Keratinocyte (primary cell): ENCODE data around the gene CYP2U1. TPM values are rescaled to one million over a fixed set of nuclear protein-coding genes. Genes with fewer than 3 reads are reported as not detected.
"Not testable (repeated sequence)": the region's sequence is repeated elsewhere in the genome, so short reads cannot be mapped to it uniquely, and the experiment has no call there.

Source experiments
- DNase-seq: peaks from one replicate; pipeline ENCODE4 v3.0.0-alpha.2; 2011; ENCODE audit warnings: low read depth, missing footprints, low spot score
- FAIRE-seq: peaks from 2 replicates; lab custom pipeline; 2011; peaks lifted over from hg19 to GRCh38; lab: Jason Lieb, UNC
- H2AFZ ChIP-seq: 2 replicates; pipeline ENCODE4 v1.6.0; 2012; ENCODE audit warnings: low read length, control low read depth, inconsistent platforms; ENCODE audit not compliant: control insufficient read depth
- H3K27ac ChIP-seq: 2 replicates; pipeline ENCODE4 v1.5.1; 2011; ENCODE audit warnings: low read length; ENCODE audit not compliant: control insufficient read depth, insufficient read depth
- H3K27me3 ChIP-seq: 3 replicates; pipeline ENCODE4 v1.6.0; 2011; ENCODE audit warnings: low read length; ENCODE audit not compliant: control insufficient read depth, insufficient read depth; ENCODE audit errors: extremely low read depth
- H3K36me3 ChIP-seq, 2 experiments: 2 replicates in 1 of 2; 3 replicates in 1 of 2; pipeline ENCODE4 v1.5.1; 2011; ENCODE audit warnings: low read length in 2 of 2, mild to moderate bottlenecking in 1 of 2; ENCODE audit not compliant: control insufficient read depth in 2 of 2, insufficient read depth in 2 of 2; ENCODE audit errors: extremely low read depth in 1 of 2
- H3K4me1 ChIP-seq: 3 replicates; pipeline ENCODE4 v1.5.1; 2011; ENCODE audit warnings: low read length; ENCODE audit not compliant: control insufficient read depth, insufficient read depth; ENCODE audit errors: extremely low read depth
- H3K4me2 ChIP-seq: 3 replicates; pipeline ENCODE4 v1.6.0; 2011; ENCODE audit warnings: low read depth, low read length; ENCODE audit not compliant: control insufficient read depth, insufficient read depth; ENCODE audit errors: extremely low read depth
- H3K4me3 ChIP-seq, 3 experiments: fragments of 200-600 bp in 1 of 3; sonication (generic) in 1 of 3; 2 replicates in 2 of 3; 3 replicates in 1 of 3; pipeline ENCODE4 v1.5.1; 2011 to 2016; ENCODE audit warnings: low read length in 3 of 3, mild to moderate bottlenecking in 3 of 3, control low read depth in 2 of 3, inconsistent platforms in 1 of 3, low read depth in 1 of 3, mixed read lengths in 1 of 3, mixed run types in 1 of 3, moderate library complexity in 1 of 3; ENCODE audit not compliant: control insufficient read depth in 2 of 3, insufficient read depth in 2 of 3; ENCODE audit errors: extremely low read depth in 1 of 3
- H3K79me2 ChIP-seq: 2 replicates; pipeline ENCODE4 v1.6.0; 2012; ENCODE audit warnings: low read length; ENCODE audit not compliant: control insufficient read depth, insufficient read depth
- H3K9ac ChIP-seq: 3 replicates; pipeline ENCODE4 v1.6.0; 2011; ENCODE audit warnings: low read length; ENCODE audit not compliant: control insufficient read depth, insufficient read depth; ENCODE audit errors: extremely low read depth
- H3K9me1 ChIP-seq: 3 replicates; pipeline ENCODE4 v1.6.0; 2011; ENCODE audit warnings: low read length; ENCODE audit not compliant: control insufficient read depth, insufficient read depth; ENCODE audit errors: extremely low read depth
- H3K9me3 ChIP-seq: 2 replicates; pipeline ENCODE4 v1.5.1; 2012; ENCODE audit warnings: low read depth, low read length; ENCODE audit not compliant: control insufficient read depth
- H4K20me1 ChIP-seq: 3 replicates; pipeline ENCODE4 v1.6.0; 2011; ENCODE audit warnings: low read length; ENCODE audit not compliant: control insufficient read depth, insufficient read depth; ENCODE audit errors: extremely low read depth
- CTCF ChIP-seq, 3 experiments: IDR thresholded peaks in 1 of 3; conservative IDR thresholded peaks in 1 of 3; optimal IDR thresholded peaks in 1 of 3; 2 replicates in 2 of 3; 3 replicates in 1 of 3; pipeline versions ENCODE3 to v1.5.1; 2011; ENCODE audit warnings: low read length in 3 of 3, mild to moderate bottlenecking in 3 of 3, moderate library complexity in 2 of 3, control low read depth in 1 of 3, inconsistent platforms in 1 of 3; ENCODE audit not compliant: insufficient read depth in 2 of 3; ENCODE audit errors: extremely low read depth in 1 of 3
- EZH2 ChIP-seq: IDR thresholded peaks from one replicate; pipeline ENCODE4 v1.6.1; 2012; ENCODE audit warnings: inconsistent platforms, mild to moderate bottlenecking, low read length, moderate library complexity
- dilution Hi-C: fragments of 300-500 bp; cut with MboI; formaldehyde crosslinking; loops from one replicate; pipeline ENCODE4 v1.7.0; 2020; ENCODE audit warnings: low sequenced_read_pairs; ENCODE audit not compliant: extremely low pct_ligation_motif_present
- polyA plus RNA-seq, 5 experiments: library from polyadenylated mRNA; depleted of rRNA in 3 of 5; stranded (reverse) in 3 of 5; stranded (forward) in 1 of 5; unstranded in 1 of 5; fragments of >200 nt; gene quantifications; 1 replicate in 1 of 5; 2 replicates in 3 of 5; 3 replicates in 1 of 5; pipeline versions ENCODE4 v1.2.1 to v1.2.3, GENCODE V29; 2011 to 2012; ENCODE audit warnings: missing spikeins in 2 of 5, low read depth in 1 of 5, low replicate concordance in 1 of 5

CYP2U1 gene
- polyA plus RNA-seq, 1 donor (not counting 4 experiments of a cell fraction or from before 2014, with no cell fraction given): 3.4 TPM

DNA sequence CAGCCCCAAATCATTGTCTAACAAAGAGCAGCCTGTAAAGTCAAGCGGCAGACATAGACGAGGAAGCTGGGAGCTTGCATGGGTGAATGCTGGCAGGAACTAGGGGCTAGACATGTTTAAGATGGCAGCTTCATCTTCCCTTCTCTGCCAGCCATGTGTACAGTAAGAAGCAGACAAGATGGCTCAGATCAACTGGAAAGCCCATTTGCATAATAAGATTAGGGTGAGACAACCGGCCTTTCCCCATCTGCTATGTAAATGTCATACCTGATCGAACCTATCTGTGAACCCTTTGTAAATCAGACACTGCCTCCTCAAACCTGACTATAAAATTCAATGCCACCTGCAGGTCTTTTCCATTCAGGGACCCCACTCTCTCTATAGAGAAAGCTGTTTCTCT, 35.6 kb downstream of the CYP2U1 start:
- DNase-seq (no peak), FAIRE-seq (no peak)
- Histone ChIP-seq H3K9ac (no peak overlapping the region), H4K20me1 (no peaks in the 10 kb centered on the region), H3K9me1 (no peaks in the 10 kb centered on the region), H3K36me3 (no peaks in the 10 kb centered on the region), H3K4me1 (no peaks in the 10 kb centered on the region), H3K79me2 (no peaks in the 10 kb centered on the region), H3K4me2 (no peak overlapping the region), H3K9me3 (no peaks in the 10 kb centered on the region), H3K27ac (no peak overlapping the region), H2AFZ (no peak overlapping the region), H3K27me3 (no peaks in the 10 kb centered on the region), H3K4me3 (no peak overlapping the region)
- dilution Hi-C loops: no loop called here
- TF ChIP-seq EZH2: no peak
- TF ChIP-seq CTCF (optimal IDR thresholded peaks at IDR 0.05 in 1 of 3, IDR thresholded peaks at IDR 0.05 in 1 of 3, conservative IDR thresholded peaks at IDR 0.05 in 1 of 3; ENCODE audit: extremely low read depth in 1 of 3, insufficient read depth in 2 of 3, low read length in 3 of 3): no peak

DNA sequence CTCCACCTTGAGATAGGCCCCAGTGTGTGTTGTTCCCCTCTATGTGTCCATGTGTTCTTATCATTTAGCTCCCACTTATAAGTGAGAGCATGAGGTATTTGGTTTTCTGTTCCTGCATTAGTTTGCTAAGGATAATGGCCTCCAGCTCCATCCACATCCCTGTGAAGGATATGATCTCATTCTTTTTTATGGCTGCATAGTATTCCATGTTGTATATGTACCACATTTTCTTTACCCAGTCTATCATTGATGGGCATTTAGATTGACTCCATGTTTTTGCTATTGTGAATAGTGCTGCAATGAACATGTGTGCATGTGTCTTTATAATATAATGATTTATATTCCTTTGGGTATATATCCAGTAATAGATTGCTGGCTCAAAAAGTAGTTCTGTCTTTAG, 36.2 kb downstream of the CYP2U1 start:
- H3K9me3 ChIP-seq, H2AFZ ChIP-seq, H3K36me3 ChIP-seq, H3K79me2 ChIP-seq, H4K20me1 ChIP-seq, H3K27ac ChIP-seq, DNase-seq, dilution Hi-C loops, H3K4me1 ChIP-seq, H3K4me2 ChIP-seq, FAIRE-seq, H3K27me3 ChIP-seq, H3K9ac ChIP-seq, H3K4me3 ChIP-seq, H3K9me1 ChIP-seq: not testable (repeated sequence)

GRCh38 chr4:107967921-107968320, 36.6 kb downstream of the CYP2U1 start:
- H3K79me2 ChIP-seq, H3K27ac ChIP-seq, H2AFZ ChIP-seq, H4K20me1 ChIP-seq, DNase-seq, H3K9me1 ChIP-seq, H3K4me2 ChIP-seq, H3K36me3 ChIP-seq, H3K27me3 ChIP-seq, H3K4me1 ChIP-seq, H3K4me3 ChIP-seq, H3K9me3 ChIP-seq, FAIRE-seq, H3K9ac ChIP-seq, dilution Hi-C loops: not testable (repeated sequence)
